IPS-18c (cell line): ENCODE data around the gene PLEKHO2.

Experiments
- H3K4me3 ChIP-seq: 2 replicates; pipeline ENCODE4 v1.7.0; 2013; ENCODE audit warnings: low read depth, mild to moderate bottlenecking, low read length, moderate library complexity; ENCODE audit not compliant: insufficient read depth
- H3K9me3 ChIP-seq: one replicate; pipeline ENCODE4 v1.6.1; 2013; ENCODE audit warnings: mild to moderate bottlenecking, low read length, moderate library complexity; ENCODE audit not compliant: control insufficient read depth, insufficient read depth

PLEKHO2 gene

GRCh38 chr15:64847448-64847847, 5.7 kb downstream of the PLEKHO2 start:
- Histone ChIP-seq H3K4me3 (no peak overlapping the region), H3K9me3 (no peaks in the 10 kb centered on the region)

- Histone ChIP-seq H3K9me3 (no peaks in the 10 kb centered on the region), H3K4me3 (no peak overlapping the region)
Measured at GRCh38 chr15:64847876-64848716, 6.4 kb downstream of the PLEKHO2 start.

GRCh38 chr15:64850778-64851502, 9.2 kb downstream of the PLEKHO2 start:
- Histone ChIP-seq H3K9me3 (no peaks in the 10 kb centered on the region), H3K4me3 (no peak overlapping the region)

- Histone ChIP-seq H3K4me3 (no peak overlapping the region), H3K9me3 (no peaks in the 10 kb centered on the region)
Measured at GRCh38 chr15:64851503-64851840, 9.8 kb downstream of the PLEKHO2 start.

- no peaks in the 10 kb centered on the region for H3K9me3 ChIP-seq
- H3K4me3 ChIP-seq: no peak overlapping the region
Measured at GRCh38 chr15:64854041-64854440, 12.3 kb downstream of the PLEKHO2 start.

- no peak overlapping the region for H3K4me3 ChIP-seq
Measured at GRCh38 chr15:64854526-64854925, 12.8 kb downstream of the PLEKHO2 start.

GRCh38 chr15:64855205-64855975, 13.7 kb downstream of the PLEKHO2 start:
- Histone ChIP-seq H3K9me3 (no peaks in the 10 kb centered on the region), H3K4me3 (no peak overlapping the region)

More at GRCh38 chr15:64854526-64854925, 12.8 kb downstream of the PLEKHO2 start:
- no peaks in the 10 kb centered on the region for H3K9me3 ChIP-seq

- H3K4me3 ChIP-seq: no peak overlapping the region
- H3K9me3 ChIP-seq: no peaks in the 10 kb centered on the region
Measured at GRCh38 chr15:64856429-64857145, 14.9 kb downstream of the PLEKHO2 start.

- no peak overlapping the region for H3K4me3 ChIP-seq
Measured at GRCh38 chr15:64857421-64857820, 15.7 kb downstream of the PLEKHO2 start.

GRCh38 chr15:64858021-64858575, 16.4 kb downstream of the PLEKHO2 start:
- Histone ChIP-seq H3K4me3 (no peak overlapping the region), H3K9me3 (no peaks in the 10 kb centered on the region)

More at GRCh38 chr15:64857421-64857820, 15.7 kb downstream of the PLEKHO2 start:
- no peaks in the 10 kb centered on the region for H3K9me3 ChIP-seq

- no peak overlapping the region for H3K4me3 ChIP-seq
- H3K9me3 ChIP-seq: no peaks in the 10 kb centered on the region
Measured at GRCh38 chr15:64859226-64859625, 17.5 kb downstream of the PLEKHO2 start.

- no peak overlapping the region for H3K4me3 ChIP-seq
- no peaks in the 10 kb centered on the region for H3K9me3 ChIP-seq
Measured at GRCh38 chr15:64861331-64861730, 19.6 kb downstream of the PLEKHO2 start.

GRCh38 chr15:64861960-64862359, 20.2 kb downstream of the PLEKHO2 start:
- Histone ChIP-seq H3K9me3 (no peaks in the 10 kb centered on the region), H3K4me3 (no peak overlapping the region)

GRCh38 chr15:64862408-64862807, 20.7 kb downstream of the PLEKHO2 start:
- H3K9me3 ChIP-seq: no peaks in the 10 kb centered on the region
- H3K4me3 ChIP-seq: no peak overlapping the region

- Histone ChIP-seq H3K9me3 (no peaks in the 10 kb centered on the region), H3K4me3 (no peak overlapping the region)
Measured at GRCh38 chr15:64864068-64864467, 22.4 kb downstream of the PLEKHO2 start.

- no peak overlapping the region for H3K4me3 ChIP-seq
- no peaks in the 10 kb centered on the region for H3K9me3 ChIP-seq
Measured at GRCh38 chr15:64865126-64865997, 23.6 kb downstream of the PLEKHO2 start.
